ENCODE data around the gene MAP4. TPM values are rescaled to one million over a fixed set of nuclear protein-coding genes. Genes with fewer than 3 reads are reported as not detected.

MAP4 gene
- total and polyA plus RNA-seq, 2 of the 13 experiments (the other 11 are each of a cell fraction or from before 2014, with no cell fraction given) = 33.1 to 38.7 TPM

- Histone ChIP-seq H2AFZ (ENCODE audit: low read length) (no peak overlapping the region), H3K36me3 (replicated peaks in 1 of 2; ENCODE audit: control insufficient read depth in 1 of 2, insufficient read depth in 2 of 2, low read length in 2 of 2) (peaks cover 21 to 64% of the 10 kb centered on the region in 2 experiments; a peak in 4 of 5 replicates), H3K9ac (ENCODE audit: insufficient read depth, low read depth, low read length) (no peak overlapping the region), H3K79me2 (ENCODE audit: insufficient read depth, low read length) (peaks cover 3% of the 10 kb centered on the region), H3K4me3 (replicated peaks in 1 of 3; ENCODE audit: insufficient read depth in 1 of 3, low read depth in 2 of 3, low read length in 3 of 3) (no peak overlapping the region), H3K4me1 (ENCODE audit: insufficient read depth, low read length) (no peaks in the 10 kb centered on the region), H3K9me3 (ENCODE audit: low read length) (no peaks in the 10 kb centered on the region), H3K4me2 (ENCODE audit: low read depth, low read length) (no peak overlapping the region), H3K27ac (ENCODE audit: extremely low read length, insufficient read depth, low read length) (no peak overlapping the region), H4K20me1 (ENCODE audit: insufficient read depth, low read length) (peaks cover 6% of the 10 kb centered on the region), H3K27me3 (ENCODE audit: control insufficient read depth in 1 of 2, insufficient read depth in 2 of 2, low read length in 2 of 2) (no peaks in the 10 kb centered on the region)
- FAIRE-seq (no peak), DNase-seq (ENCODE audit: low spot score) (no peak), ATAC-seq (peak; percentile 23; the same call in 2 of the 3 replicates)
- in situ Hi-C loops (cut with HindIII; ENCODE audit: extremely low pct_ligation_motif_present, low pct_unique_long_range_greater_than_20kb) = no loop called here
- intact Hi-C loops (cut with micrococcal nuclease; ENCODE audit: unreplicated experiment) = loop anchor here (1.0 to 2.0 kb wide), 3 partner anchors 153 to 322 kb away; no protein-coding TSS in a partner anchor
- no peak for TF ChIP-seq CREB1 (IDR thresholded peaks at IDR 0.05)
- TF ChIP-seq CREB1 (CRISPR knock-in tag; IDR thresholded peaks at IDR 0.05) = no peak
- no peak for TF ChIP-seq SRSF4 (IDR thresholded peaks at IDR 0.05; ENCODE audit: low read depth, low read length, poor library complexity, severe bottlenecking)
- TF ChIP-seq FOXK2 (IDR thresholded peaks at IDR 0.05) = no peak
- no peak for TF ChIP-seq ZNF724P (CRISPR knock-in tag; IDR thresholded peaks at IDR 0.05; ENCODE audit: borderline replicate concordance)
- TF ChIP-seq ZNF431 (CRISPR knock-in tag; IDR thresholded peaks at IDR 0.05; ENCODE audit: borderline replicate concordance, low read depth) = no peak
- TF ChIP-seq POGZ (CRISPR knock-in tag; IDR thresholded peaks at IDR 0.05) = no peak
- TF ChIP-seq ATM (IDR thresholded peaks at IDR 0.05; ENCODE audit: borderline replicate concordance) = no peak
- no peak for TF ChIP-seq HNF1A (IDR thresholded peaks at IDR 0.05; ENCODE audit: low read depth)
- TF ChIP-seq HNF1A (CRISPR knock-in tag; IDR thresholded peaks at IDR 0.05; ENCODE audit: borderline replicate concordance) = no peak
- no peak for TF ChIP-seq UBTF (CRISPR knock-in tag; IDR thresholded peaks at IDR 0.05)
- no peak for TF ChIP-seq KLF11 (CRISPR knock-in tag; IDR thresholded peaks at IDR 0.05)
- no peak for TF ChIP-seq YEATS4 (CRISPR knock-in tag; IDR thresholded peaks at IDR 0.05; ENCODE audit: borderline replicate concordance)
- TF ChIP-seq ZSCAN9 (CRISPR knock-in tag; IDR thresholded peaks at IDR 0.05; ENCODE audit: borderline replicate concordance) = no peak
- no peak for TF ChIP-seq ADNP (CRISPR knock-in tag; IDR thresholded peaks at IDR 0.05)
- TF ChIP-seq ZNF598 (CRISPR knock-in tag; IDR thresholded peaks at IDR 0.05; ENCODE audit: borderline replicate concordance) = no peak
- no peak for TF ChIP-seq MTERF4 (CRISPR knock-in tag; IDR thresholded peaks at IDR 0.05)
- no peak for TF ChIP-seq NR1H2 (CRISPR knock-in tag; IDR thresholded peaks at IDR 0.05; ENCODE audit: borderline replicate concordance, low read depth)
- POLR2A ChIA-PET = interaction anchor here (1.1 to 1.6 kb wide), 2 partner anchors 12 to 153 kb away, joined by 4 to 12 read pairs; no protein-coding TSS in a partner anchor
- over 99% methylated on average over 7 of the region's 7 CpGs for WGBS (ENCODE audit: low lambda C conversion rate)
- BruUV-seq (replicated peaks) = no TSS peak
- CTCF ChIA-PET (ENCODE audit: low intra/inter-chr PET ratio, low total read pairs) = interaction anchor here (2.2 to 2.3 kb wide), 2 partner anchors 153 to 314 kb away, joined by 11 to 13 read pairs; no protein-coding TSS in a partner anchor
These were observed 179.2 kb downstream of the MAP4 start for GRCh38 chr3:47836986-47837385.
